Measurements from ENCODE around the gene ACOX3. TPM values are rescaled to one million over a fixed set of nuclear protein-coding genes. Genes with fewer than 3 reads are reported as not detected.

ACOX3 gene
- total and polyA plus RNA-seq, 9 of the 15 experiments (the other 6 are each of a cell fraction or from before 2014, with no cell fraction given): 0.68 to 7.3 (median 3.7) TPM

- TF ChIP-seq SAP30 (IDR thresholded peaks at IDR 0.05; ENCODE audit: borderline replicate concordance, insufficient read depth, low read depth, low read length, poor library complexity, severe bottlenecking): no peak
- TF ChIP-seq ETV5 (CRISPR knock-in tag; IDR thresholded peaks at IDR 0.05; ENCODE audit: low read depth): peak; percentile 84
- peak in 1 of 2 experiments; percentile 4; a peak in 1 of 4 replicates for TF ChIP-seq RAD21 (CRISPR knock-in tag; conservative IDR thresholded peaks at IDR 0.05 in 1 of 2, IDR thresholded peaks at IDR 0.05 in 1 of 2)
- peak; percentile 78 for TF ChIP-seq ATF7 (IDR thresholded peaks at IDR 0.05)
- TF ChIP-seq CCNT2 (IDR thresholded peaks at IDR 0.05; ENCODE audit: borderline replicate concordance, extremely low read depth, insufficient read length, low read depth, low read length): peak; percentile 95
- peak; percentile 89 for TF ChIP-seq JUNB (CRISPR knock-in tag; conservative IDR thresholded peaks at IDR 0.05)
- no peak for TF ChIP-seq ID3 (CRISPR knock-in tag; IDR thresholded peaks at IDR 0.05)
- TF ChIP-seq ID3 (tag; IDR thresholded peaks at IDR 0.05): peak; percentile 58; the same call in 1 of the 2 replicates
- peak; percentile 99 for TF ChIP-seq ARID1B (IDR thresholded peaks at IDR 0.05)
- peak; percentile 92; the same call in 1 of the 2 replicates for TF ChIP-seq KLF16 (IDR thresholded peaks at IDR 0.05)
- TF ChIP-seq PATZ1 (CRISPR knock-in tag; IDR thresholded peaks at IDR 0.05; ENCODE audit: borderline replicate concordance): no peak
- no peak for TF ChIP-seq RBM22 (IDR thresholded peaks at IDR 0.05; ENCODE audit: low read depth, low read length, poor library complexity, severe bottlenecking)
- no peak for TF ChIP-seq HMG20B (CRISPR knock-in tag; IDR thresholded peaks at IDR 0.05)
- peak; percentile 77 for TF ChIP-seq TFAP4 (CRISPR knock-in tag; IDR thresholded peaks at IDR 0.05; ENCODE audit: borderline replicate concordance)
- TF ChIP-seq HDGF (IDR thresholded peaks at IDR 0.05): no peak
- peak; percentile 40; the same call in 1 of the 2 replicates for TF ChIP-seq SP1 (CRISPR knock-in tag; IDR thresholded peaks at IDR 0.05)
- TF ChIP-seq HES1 (IDR thresholded peaks at IDR 0.05; ENCODE audit: low read depth): peak; percentile 77
- TF ChIP-seq NEUROD1 (IDR thresholded peaks at IDR 0.05; ENCODE audit: borderline replicate concordance, low read depth, low read length, partially characterized antibody): peak; percentile 88
- TF ChIP-seq TCF3 (CRISPR knock-in tag; IDR thresholded peaks at IDR 0.05): peak; percentile 100
- TF ChIP-seq PBX2 (CRISPR knock-in tag; IDR thresholded peaks at IDR 0.05; ENCODE audit: low read depth): no peak
- peak; percentile 55; the same call in 1 of the 2 replicates for TF ChIP-seq PBX2 (tag; conservative IDR thresholded peaks at IDR 0.05; ENCODE audit: low read depth)
Measured at GRCh38 chr4:8336412-8337075, 104.0 kb downstream of the ACOX3 start (continued).

All from K562 (cell line).